ENCODE results near the gene CORIN.

- TF ChIP-seq EGR1 (IDR thresholded peaks at IDR 0.05; ENCODE audit: borderline replicate concordance in 1 of 2, low read depth in 2 of 2, low read length in 2 of 2) (no peak), PAX8 (IDR thresholded peaks at IDR 0.05) (no peak), CBX5 (IDR thresholded peaks at IDR 0.05; ENCODE audit: low read depth) (no peak), NBN (IDR thresholded peaks at IDR 0.05) (no peak), YY1 (IDR thresholded peaks at IDR 0.05; ENCODE audit: low read depth, low read length) (no peak), HDAC2 (IDR thresholded peaks at IDR 0.05) (no peak), SRF (IDR thresholded peaks at IDR 0.05; ENCODE audit: low read depth in 2 of 2, low read length in 2 of 2) (no peak), EZH2 (IDR thresholded peaks at IDR 0.05; ENCODE audit: borderline replicate concordance, control insufficient read depth, low read depth, low read length) (no peak), TCF12 (IDR thresholded peaks at IDR 0.05; ENCODE audit: low read depth, low read length) (no peak), ESRRA (IDR thresholded peaks at IDR 0.05; ENCODE audit: low read length) (no peak), SKIL (IDR thresholded peaks at IDR 0.05; ENCODE audit: low read depth, poor library complexity, severe bottlenecking) (no peak), ASH2L (IDR thresholded peaks at IDR 0.05; ENCODE audit: borderline replicate concordance, low read depth) (no peak)
Observed at GRCh38 chr4:47831026-47831679, 6.7 kb downstream of the CORIN start.

Measured in GM12878 (cell line).